HepG2 (cell line): ENCODE results near the gene HS3ST5. TPM values are rescaled to one million over a fixed set of nuclear protein-coding genes. Genes with fewer than 3 reads are reported as not detected.

Source experiments
- ATAC-seq: fragments of 200-7000 bp; cut with Tn5 transposase; 3 replicates; pipeline ENCODE4 v1.9.1; 2020; ENCODE audit warnings: mild to moderate bottlenecking, moderate library complexity
- BruUV-seq: library from RNA; stranded (reverse); fragments of 400-500 nt; replicated peaks from 2 replicates; lab custom pipeline; 2021; lab: Mats Ljungman, UMichigan
- CTCF ChIA-PET: fragments of 300-600 bp; formaldehyde crosslinking; extraction: SDS; loops from one replicate; lab custom pipeline; 2021; ENCODE audit warnings: low total read pairs, inconsistent platforms, low intra/inter-chr PET ratio; lab: Yijun Ruan, JAX
- POLR2A ChIA-PET: fragments of 350-600 bp; sonication (Branson Sonifier 250); formaldehyde crosslinking; loops from one replicate; lab custom pipeline; 2020; ENCODE audit warnings: antibody characterized with exemption, inconsistent platforms; lab: Yijun Ruan, JAX
- DNase-seq: peaks from one replicate; pipeline ENCODE4 v3.0.0-alpha.2; 2015; ENCODE audit warnings: low spot score
- FAIRE-seq: peaks from 3 replicates; lab custom pipeline; 2011; peaks lifted over from hg19 to GRCh38; lab: Jason Lieb, UNC
- H2AFZ ChIP-seq: one replicate; pipeline ENCODE4 v1.6.1; 2011; ENCODE audit warnings: low read length, inconsistent platforms
- H3K27ac ChIP-seq: fragments of 300-600 bp; 3 replicates; pipeline ENCODE4 v1.8.0; 2011; ENCODE audit warnings: mixed run types, mild to moderate bottlenecking, mixed read lengths, low read length, inconsistent platforms; ENCODE audit not compliant: insufficient read depth; ENCODE audit errors: extremely low read length
- H3K27me3 ChIP-seq, 2 experiments: fragments of 200-600 bp in 1 of 2; 2 replicates in 1 of 2; 3 replicates in 1 of 2; pipeline versions ENCODE4 v1.6.0 to v1.8.0; 2011; ENCODE audit warnings: low read length in 2 of 2, mild to moderate bottlenecking in 2 of 2, moderate library complexity in 2 of 2, inconsistent platforms in 1 of 2; ENCODE audit not compliant: insufficient read depth in 2 of 2, control insufficient read depth in 1 of 2
- H3K36me3 ChIP-seq, 2 experiments: fragments of 200-600 bp in 1 of 2; replicated peaks in 1 of 2; 2 replicates in 1 of 2; 3 replicates in 1 of 2; pipeline versions ENCODE4 v1.5.1 to v1.8.0; 2011; ENCODE audit warnings: low read length in 2 of 2, inconsistent platforms in 1 of 2; ENCODE audit not compliant: insufficient read depth in 2 of 2, control insufficient read depth in 1 of 2
- H3K4me1 ChIP-seq: 2 replicates; pipeline ENCODE4 v1.5.1; 2012; ENCODE audit warnings: low read length, inconsistent platforms; ENCODE audit not compliant: insufficient read depth
- H3K4me2 ChIP-seq: 2 replicates; pipeline ENCODE4 v1.6.0; 2011; ENCODE audit warnings: low read depth, low read length, inconsistent platforms
- H3K4me3 ChIP-seq, 3 experiments: fragments of 200-600 bp in 1 of 3; sonication (generic), shearing (Covaris generic) in 1 of 3; replicated peaks in 1 of 3; 2 replicates each; pipeline ENCODE4 v1.5.1; 2011 to 2016; ENCODE audit warnings: low read length in 3 of 3, inconsistent platforms in 2 of 3, low read depth in 2 of 3, mild to moderate bottlenecking in 2 of 3, control low read depth in 1 of 3, mixed read lengths in 1 of 3; ENCODE audit not compliant: insufficient read depth in 1 of 3
- H3K79me2 ChIP-seq: one replicate; pipeline ENCODE4 v1.6.1; 2011; ENCODE audit warnings: low read length, inconsistent platforms; ENCODE audit not compliant: insufficient read depth
- H3K9ac ChIP-seq: 2 replicates; pipeline ENCODE4 v1.6.0; 2011; ENCODE audit warnings: mild to moderate bottlenecking, low read depth, low read length, inconsistent platforms; ENCODE audit not compliant: insufficient read depth
- H3K9me3 ChIP-seq: 2 replicates; pipeline ENCODE4 v1.5.1; 2012; ENCODE audit warnings: mild to moderate bottlenecking, low read length
- H4K20me1 ChIP-seq: 2 replicates; pipeline ENCODE4 v1.6.0; 2011; ENCODE audit warnings: inconsistent platforms, mild to moderate bottlenecking, low read length, moderate library complexity; ENCODE audit not compliant: insufficient read depth
- EP300 ChIP-seq, 3 experiments: sonication (generic) in 1 of 3; formaldehyde crosslinking in 1 of 3; IDR thresholded peaks; 2 replicates each; pipeline versions ENCODE4 v1.5.1 to v1.6.1; 2011 to 2020; ENCODE audit warnings: low read depth in 2 of 3, low read length in 2 of 3, borderline replicate concordance in 1 of 3, improper control_type of control experiment in 1 of 3, mild to moderate bottlenecking in 1 of 3, missing genetic modification reagents in 1 of 3, moderate library complexity in 1 of 3
- IKZF4 ChIP-seq: sonication (generic); formaldehyde crosslinking; IDR thresholded peaks from 2 replicates; pipeline ENCODE4 v1.5.1; 2020; ENCODE audit warnings: borderline replicate concordance, mild to moderate bottlenecking, low read depth, missing genetic modification reagents; ENCODE audit errors: not compliant biosample characterization
- MAF1 ChIP-seq: sonication (generic); formaldehyde crosslinking; IDR thresholded peaks from 2 replicates; pipeline ENCODE4 v1.5.0; 2020; ENCODE audit warnings: missing genetic modification reagents, borderline replicate concordance
- MXD4 ChIP-seq: IDR thresholded peaks from 2 replicates; pipeline ENCODE4 v1.6.1; 2016; ENCODE audit warnings: mild to moderate bottlenecking, missing biosample characterization, missing genetic modification reagents
- RARA ChIP-seq: IDR thresholded peaks from 2 replicates; pipeline ENCODE4 v1.6.1; 2016; ENCODE audit warnings: missing genetic modification reagents, missing compliant biosample characterization
- SKI ChIP-seq: fragments of 450-650 bp; IDR thresholded peaks from one replicate; pipeline ENCODE4 v1.6.1; 2018; ENCODE audit warnings: mild to moderate bottlenecking; ENCODE audit not compliant: partially characterized antibody
- TBL1XR1 ChIP-seq: fragments of 150-350 bp; IDR thresholded peaks from 2 replicates; pipeline ENCODE4 v1.6.1; 2014; ENCODE audit warnings: borderline replicate concordance, low read length; ENCODE audit not compliant: partially characterized antibody
- U2AF2 ChIP-seq: fragments of 200-400 bp; formaldehyde crosslinking; IDR thresholded peaks from 2 replicates; pipeline ENCODE4 v1.6.1; 2017; ENCODE audit warnings: low read depth, mild to moderate bottlenecking, low read length
- ZFP90 ChIP-seq: sonication (generic); formaldehyde crosslinking; IDR thresholded peaks from 2 replicates; pipeline ENCODE4 v1.8.0; 2022; ENCODE audit warnings: missing genetic modification reagents, mild to moderate bottlenecking, inconsistent platforms, borderline replicate concordance
- ZNF430 ChIP-seq: sonication (generic); formaldehyde crosslinking; IDR thresholded peaks from 2 replicates; pipeline ENCODE4 v1.9.0; 2021; ENCODE audit warnings: mild to moderate bottlenecking, missing genetic modification reagents
- ZNF839 ChIP-seq: sonication (generic); formaldehyde crosslinking; IDR thresholded peaks from 2 replicates; pipeline ENCODE4 v1.4.0; 2020; ENCODE audit warnings: missing genetic modification reagents, mild to moderate bottlenecking, borderline replicate concordance
- WGBS: methylation state at CpG from one replicate; pipeline ENCODE4 v1.1.6; 2017; ENCODE audit warnings: low lambda C conversion rate; 5-methylcytosine and 5-hydroxymethylcytosine counted together
- in situ Hi-C: cut with HindIII; loops from 2 replicates; pipeline ENCODE4 v1.10.0; 2017; ENCODE audit warnings: low pct_unique_long_range_greater_than_20kb; ENCODE audit not compliant: extremely low pct_ligation_motif_present
- intact Hi-C: fragments of 100-400 bp; cut with micrococcal nuclease; formaldehyde crosslinking; loops from one replicate; pipeline ENCODE4 v1.10.0; 2022; ENCODE audit not compliant: unreplicated experiment
- polyA plus RNA-seq, 8 experiments: library from polyadenylated mRNA; depleted of rRNA in 3 of 8; stranded (reverse) in 7 of 8; unstranded in 1 of 8; fragments of >200 nt; fragmentation: Illumina TruSeq in 4 of 8; extraction: Trizol in 4 of 8; gene quantifications; 2 replicates each; pipeline versions ENCODE4 v1.2.1 to v1.2.3, GENCODE V29; 2011 to 2016; ENCODE audit warnings: low read depth in 4 of 8, missing spikeins in 1 of 8, mixed read lengths in 1 of 8; ENCODE audit not compliant: insufficient read depth in 1 of 8
- total RNA-seq, 5 experiments: library from RNA; depleted of rRNA; stranded (reverse); fragments of >200 nt; fragmentation: Illumina TruSeq; extraction: Trizol; gene quantifications; 2 replicates each; pipeline ENCODE4 v1.2.3, GENCODE V29; 2016; ENCODE audit warnings: low read depth in 1 of 5
- TF ChIP-seq, protein P1 (sequence below): sonication (generic); formaldehyde crosslinking; IDR thresholded peaks from 2 replicates; pipeline ENCODE4 v1.4.0; 2020; ENCODE audit warnings: mild to moderate bottlenecking, missing genetic modification reagents, borderline replicate concordance
- TF ChIP-seq, protein P2 (sequence below): sonication (generic); formaldehyde crosslinking; IDR thresholded peaks from 2 replicates; pipeline ENCODE4 v1.5.0; 2020; ENCODE audit warnings: missing genetic modification reagents, mild to moderate bottlenecking, borderline replicate concordance
- TF ChIP-seq, protein P3 (sequence below): sonication (generic); formaldehyde crosslinking; IDR thresholded peaks from 2 replicates; pipeline ENCODE4 v1.4.0; 2020; ENCODE audit warnings: missing genetic modification reagents

The HS3ST5 gene
- total and polyA plus RNA-seq, 2 of the 13 experiments (the other 11 are each of a cell fraction or from before 2014, with no cell fraction given) = 1.1 to 1.6 TPM

DNA sequence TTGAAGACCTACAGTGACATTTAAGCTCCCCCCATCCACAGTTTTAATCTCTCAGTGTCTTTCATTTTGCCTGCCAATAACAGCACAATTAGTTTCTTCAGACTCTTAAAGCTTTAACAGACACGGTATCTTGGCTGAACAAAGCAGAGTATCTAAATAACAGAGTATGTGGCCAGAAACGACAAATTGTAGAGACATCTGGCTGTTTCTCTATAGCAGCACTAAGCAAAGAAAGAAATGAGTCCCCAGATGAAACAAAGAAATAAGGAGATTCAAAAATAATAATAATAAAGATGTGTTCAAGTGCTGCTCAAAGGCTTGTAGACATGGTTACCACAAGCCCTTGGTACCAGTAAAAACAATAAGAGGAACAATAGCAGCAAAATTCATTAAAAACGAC is 274.1 kb downstream of the HS3ST5 start:
- Histone ChIP-seq H4K20me1 (no peaks in the 10 kb centered on the region), H3K79me2 (no peaks in the 10 kb centered on the region), H3K9me3 (no peaks in the 10 kb centered on the region), H3K9ac (no peak overlapping the region), H3K27me3 (no peaks in the 10 kb centered on the region), H3K4me2 (no peak overlapping the region), H3K4me3 (no peak overlapping the region), H3K4me1 (no peaks in the 10 kb centered on the region), H2AFZ (no peak overlapping the region), H3K27ac (no peak overlapping the region), H3K36me3 (no peaks in the 10 kb centered on the region)
- DNase-seq (no peak), FAIRE-seq (no peak), ATAC-seq (no peak)
- intact Hi-C loops (no loop called here), in situ Hi-C loops (no loop called here)
- ChIA-PET POLR2A (no interaction called here), CTCF (no interaction called here)
- WGBS = 39% methylated on average over 3 of the region's 3 CpGs
- BruUV-seq = no TSS peak
- TF ChIP-seq, protein P1, sequence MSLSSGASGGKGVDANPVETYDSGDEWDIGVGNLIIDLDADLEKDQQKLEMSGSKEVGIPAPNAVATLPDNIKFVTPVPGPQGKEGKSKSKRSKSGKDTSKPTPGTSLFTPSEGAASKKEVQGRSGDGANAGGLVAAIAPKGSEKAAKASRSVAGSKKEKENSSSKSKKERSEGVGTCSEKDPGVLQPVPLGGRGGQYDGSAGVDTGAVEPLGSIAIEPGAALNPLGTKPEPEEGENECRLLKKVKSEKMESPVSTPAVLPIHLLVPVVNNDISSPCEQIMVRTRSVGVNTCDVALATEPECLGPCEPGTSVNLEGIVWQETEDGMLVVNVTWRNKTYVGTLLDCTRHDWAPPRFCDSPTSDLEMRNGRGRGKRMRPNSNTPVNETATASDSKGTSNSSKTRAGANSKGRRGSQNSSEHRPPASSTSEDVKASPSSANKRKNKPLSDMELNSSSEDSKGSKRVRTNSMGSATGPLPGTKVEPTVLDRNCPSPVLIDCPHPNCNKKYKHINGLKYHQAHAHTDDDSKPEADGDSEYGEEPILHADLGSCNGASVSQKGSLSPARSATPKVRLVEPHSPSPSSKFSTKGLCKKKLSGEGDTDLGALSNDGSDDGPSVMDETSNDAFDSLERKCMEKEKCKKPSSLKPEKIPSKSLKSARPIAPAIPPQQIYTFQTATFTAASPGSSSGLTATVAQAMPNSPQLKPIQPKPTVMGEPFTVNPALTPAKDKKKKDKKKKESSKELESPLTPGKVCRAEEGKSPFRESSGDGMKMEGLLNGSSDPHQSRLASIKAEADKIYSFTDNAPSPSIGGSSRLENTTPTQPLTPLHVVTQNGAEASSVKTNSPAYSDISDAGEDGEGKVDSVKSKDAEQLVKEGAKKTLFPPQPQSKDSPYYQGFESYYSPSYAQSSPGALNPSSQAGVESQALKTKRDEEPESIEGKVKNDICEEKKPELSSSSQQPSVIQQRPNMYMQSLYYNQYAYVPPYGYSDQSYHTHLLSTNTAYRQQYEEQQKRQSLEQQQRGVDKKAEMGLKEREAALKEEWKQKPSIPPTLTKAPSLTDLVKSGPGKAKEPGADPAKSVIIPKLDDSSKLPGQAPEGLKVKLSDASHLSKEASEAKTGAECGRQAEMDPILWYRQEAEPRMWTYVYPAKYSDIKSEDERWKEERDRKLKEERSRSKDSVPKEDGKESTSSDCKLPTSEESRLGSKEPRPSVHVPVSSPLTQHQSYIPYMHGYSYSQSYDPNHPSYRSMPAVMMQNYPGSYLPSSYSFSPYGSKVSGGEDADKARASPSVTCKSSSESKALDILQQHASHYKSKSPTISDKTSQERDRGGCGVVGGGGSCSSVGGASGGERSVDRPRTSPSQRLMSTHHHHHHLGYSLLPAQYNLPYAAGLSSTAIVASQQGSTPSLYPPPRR (CRISPR knock-in tag) = no peak
- TF ChIP-seq MXD4 = no peak
- no peak for TF ChIP-seq RARA (CRISPR knock-in tag)
- TF ChIP-seq TBL1XR1 = no peak
- no peak for TF ChIP-seq IKZF4 (CRISPR knock-in tag)
- TF ChIP-seq EP300 (IDR thresholded peaks at IDR 0.05; ENCODE audit: low read depth in 2 of 2, low read length in 2 of 2) = no peak
- no peak for TF ChIP-seq EP300 (CRISPR knock-in tag; IDR thresholded peaks at IDR 0.05; ENCODE audit: borderline replicate concordance)
- TF ChIP-seq SKI = no peak
- TF ChIP-seq MAF1 (CRISPR knock-in tag) = no peak
- TF ChIP-seq, protein P2, sequence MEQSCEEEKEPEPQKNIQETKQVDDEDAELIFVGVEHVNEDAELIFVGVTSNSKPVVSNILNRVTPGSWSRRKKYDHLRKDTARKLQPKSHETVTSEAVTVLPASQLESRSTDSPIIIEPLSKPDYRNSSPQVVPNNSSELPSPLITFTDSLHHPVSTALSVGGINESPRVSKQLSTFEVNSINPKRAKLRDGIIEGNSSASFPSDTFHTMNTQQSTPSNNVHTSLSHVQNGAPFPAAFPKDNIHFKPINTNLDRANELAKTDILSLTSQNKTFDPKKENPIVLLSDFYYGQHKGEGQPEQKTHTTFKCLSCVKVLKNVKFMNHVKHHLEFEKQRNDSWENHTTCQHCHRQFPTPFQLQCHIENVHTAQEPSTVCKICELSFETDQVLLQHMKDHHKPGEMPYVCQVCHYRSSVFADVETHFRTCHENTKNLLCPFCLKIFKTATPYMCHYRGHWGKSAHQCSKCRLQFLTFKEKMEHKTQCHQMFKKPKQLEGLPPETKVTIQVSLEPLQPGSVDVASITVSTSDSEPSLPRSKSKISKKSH (CRISPR knock-in tag) = no peak
- no peak for TF ChIP-seq ZFP90
- no peak for TF ChIP-seq ZNF430
- TF ChIP-seq ZNF839 (CRISPR knock-in tag) = no peak
- TF ChIP-seq, protein P3, sequence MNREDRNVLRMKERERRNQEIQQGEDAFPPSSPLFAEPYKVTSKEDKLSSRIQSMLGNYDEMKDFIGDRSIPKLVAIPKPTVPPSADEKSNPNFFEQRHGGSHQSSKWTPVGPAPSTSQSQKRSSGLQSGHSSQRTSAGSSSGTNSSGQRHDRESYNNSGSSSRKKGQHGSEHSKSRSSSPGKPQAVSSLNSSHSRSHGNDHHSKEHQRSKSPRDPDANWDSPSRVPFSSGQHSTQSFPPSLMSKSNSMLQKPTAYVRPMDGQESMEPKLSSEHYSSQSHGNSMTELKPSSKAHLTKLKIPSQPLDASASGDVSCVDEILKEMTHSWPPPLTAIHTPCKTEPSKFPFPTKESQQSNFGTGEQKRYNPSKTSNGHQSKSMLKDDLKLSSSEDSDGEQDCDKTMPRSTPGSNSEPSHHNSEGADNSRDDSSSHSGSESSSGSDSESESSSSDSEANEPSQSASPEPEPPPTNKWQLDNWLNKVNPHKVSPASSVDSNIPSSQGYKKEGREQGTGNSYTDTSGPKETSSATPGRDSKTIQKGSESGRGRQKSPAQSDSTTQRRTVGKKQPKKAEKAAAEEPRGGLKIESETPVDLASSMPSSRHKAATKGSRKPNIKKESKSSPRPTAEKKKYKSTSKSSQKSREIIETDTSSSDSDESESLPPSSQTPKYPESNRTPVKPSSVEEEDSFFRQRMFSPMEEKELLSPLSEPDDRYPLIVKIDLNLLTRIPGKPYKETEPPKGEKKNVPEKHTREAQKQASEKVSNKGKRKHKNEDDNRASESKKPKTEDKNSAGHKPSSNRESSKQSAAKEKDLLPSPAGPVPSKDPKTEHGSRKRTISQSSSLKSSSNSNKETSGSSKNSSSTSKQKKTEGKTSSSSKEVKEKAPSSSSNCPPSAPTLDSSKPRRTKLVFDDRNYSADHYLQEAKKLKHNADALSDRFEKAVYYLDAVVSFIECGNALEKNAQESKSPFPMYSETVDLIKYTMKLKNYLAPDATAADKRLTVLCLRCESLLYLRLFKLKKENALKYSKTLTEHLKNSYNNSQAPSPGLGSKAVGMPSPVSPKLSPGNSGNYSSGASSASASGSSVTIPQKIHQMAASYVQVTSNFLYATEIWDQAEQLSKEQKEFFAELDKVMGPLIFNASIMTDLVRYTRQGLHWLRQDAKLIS = no peak
- no peak for TF ChIP-seq U2AF2
